ENCODE data around the gene KAT2B. TPM values are rescaled to one million over a fixed set of nuclear protein-coding genes. Genes with fewer than 3 reads are reported as not detected.

Gene KAT2B
- total RNA-seq, 1 donor from 2014 or later: 12.2 TPM

- H3K27me3 Mint-ChIP-seq (ENCODE audit: low read depth): no peaks in the 10 kb centered on the region
- no peak for DNase-seq (ENCODE audit: low read depth, low spot score)
- TF ChIP-seq CTCF (conservative IDR thresholded peaks at IDR 0.05): no peak
- H3K27ac Mint-ChIP-seq (ENCODE audit: unreplicated experiment): no peak overlapping the region
- H3K36me3 Mint-ChIP-seq (ENCODE audit: low read depth): no peaks in the 10 kb centered on the region
- no peaks in the 10 kb centered on the region for H3K9me3 Mint-ChIP-seq
- H3K4me1 Mint-ChIP-seq: peaks cover 54% of the 10 kb centered on the region
- H3K4me3 Mint-ChIP-seq: no peak overlapping the region
Measured at GRCh38 chr3:20069178-20069532, 28.9 kb downstream of the KAT2B start.

GRCh38 chr3:20071175-20071574 is 30.9 kb downstream of the KAT2B start:
- Mint-ChIP-seq H3K4me3 (peak overlapping the region; percentile 2), H3K4me1 (peaks cover 52% of the 10 kb centered on the region), H3K36me3 (ENCODE audit: low read depth) (no peaks in the 10 kb centered on the region), H3K27ac (ENCODE audit: unreplicated experiment) (no peak overlapping the region), H3K9me3 (no peaks in the 10 kb centered on the region), H3K27me3 (ENCODE audit: low read depth) (no peaks in the 10 kb centered on the region)
- TF ChIP-seq CTCF (conservative IDR thresholded peaks at IDR 0.05): no peak
- DNase-seq (ENCODE audit: low read depth, low spot score): no peak

GRCh38 chr3:20072422-20072821 is 32.2 kb downstream of the KAT2B start:
- Mint-ChIP-seq H3K4me3 (peak overlapping the region; percentile 56), H3K9me3 (no peaks in the 10 kb centered on the region), H3K4me1 (peaks cover 54% of the 10 kb centered on the region), H3K36me3 (ENCODE audit: low read depth) (no peaks in the 10 kb centered on the region), H3K27me3 (ENCODE audit: low read depth) (no peaks in the 10 kb centered on the region), H3K27ac (ENCODE audit: unreplicated experiment) (peak overlapping the region; percentile 73)
- TF ChIP-seq CTCF (conservative IDR thresholded peaks at IDR 0.05): no peak
- peak; percentile 16 for DNase-seq (ENCODE audit: low read depth, low spot score)

- H3K27me3 Mint-ChIP-seq (ENCODE audit: low read depth): no peaks in the 10 kb centered on the region
- H3K4me1 Mint-ChIP-seq: peaks cover 53% of the 10 kb centered on the region
- H3K4me3 Mint-ChIP-seq: no peak overlapping the region
- DNase-seq (ENCODE audit: low read depth, low spot score): no peak
- no peaks in the 10 kb centered on the region for H3K9me3 Mint-ChIP-seq
- H3K36me3 Mint-ChIP-seq (ENCODE audit: low read depth): no peaks in the 10 kb centered on the region
- H3K27ac Mint-ChIP-seq (ENCODE audit: unreplicated experiment): no peak overlapping the region
- TF ChIP-seq CTCF (conservative IDR thresholded peaks at IDR 0.05): no peak
Measured at GRCh38 chr3:20073068-20073467, 32.8 kb downstream of the KAT2B start.

DNA sequence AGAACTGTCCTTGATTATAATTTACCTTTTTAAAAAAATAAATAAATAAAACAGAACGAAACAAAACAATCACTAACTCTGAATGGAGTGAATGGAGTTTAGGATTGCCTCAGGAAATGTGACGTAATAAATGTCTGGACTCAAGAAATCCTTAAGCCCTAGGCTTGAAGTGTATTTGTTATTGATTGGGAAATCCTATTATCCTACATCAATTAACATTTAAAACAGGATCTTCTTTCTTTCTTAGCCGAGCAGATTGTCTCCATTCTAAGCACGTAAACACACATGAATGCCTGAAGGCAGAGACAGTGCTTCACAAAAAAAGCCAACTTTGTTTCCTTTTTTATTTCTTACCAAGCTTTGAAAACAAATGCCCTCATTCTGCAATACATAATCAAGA is 33.4 kb downstream of the KAT2B start:
- DNase-seq (ENCODE audit: low read depth, low spot score): no peak
- Mint-ChIP-seq H3K27me3 (ENCODE audit: low read depth) (no peaks in the 10 kb centered on the region), H3K27ac (ENCODE audit: unreplicated experiment) (peak overlapping the region; percentile 84), H3K9me3 (no peaks in the 10 kb centered on the region), H3K4me3 (peak overlapping the region; percentile 3), H3K36me3 (ENCODE audit: low read depth) (no peaks in the 10 kb centered on the region), H3K4me1 (peaks cover 52% of the 10 kb centered on the region)
- no peak for TF ChIP-seq CTCF (conservative IDR thresholded peaks at IDR 0.05)
